Effector CD8-positive, alpha-beta T cell (primary cell): ENCODE measurements around the gene MAGEA9.
"Not testable (repeated sequence)": the region's sequence is repeated elsewhere in the genome, so short reads cannot be mapped to it uniquely, and the experiment has no call there.

Experiments
- DNase-seq: peaks from one replicate; lab custom pipeline; 2025; lab: John Stamatoyannopoulos, UW

Gene MAGEA9

GRCh38 chrX:149807747-149808458, 26.2 kb downstream of the MAGEA9 start:
- no peak for DNase-seq

- DNase-seq = no peak
Measured at GRCh38 chrX:149818652-149819051, 36.9 kb downstream of the MAGEA9 start.

GRCh38 chrX:149819371-149819770, 37.6 kb downstream of the MAGEA9 start:
- no peak for DNase-seq

GRCh38 chrX:149825424-149825823, 43.7 kb downstream of the MAGEA9 start:
- no peak for DNase-seq

- no peak for DNase-seq
Measured at GRCh38 chrX:149827254-149827653, 45.5 kb downstream of the MAGEA9 start.

GRCh38 chrX:149829751-149830191, 48.0 kb downstream of the MAGEA9 start:
- DNase-seq = peak; percentile 1

GRCh38 chrX:149830192-149830873, 48.6 kb downstream of the MAGEA9 start:
- no peak for DNase-seq

GRCh38 chrX:149831473-149831872, 49.7 kb downstream of the MAGEA9 start:
- no peak for DNase-seq

- DNase-seq = not testable (repeated sequence)
Measured at GRCh38 chrX:149836728-149837127, 55.0 kb downstream of the MAGEA9 start.

GRCh38 chrX:149837167-149837566, 55.4 kb downstream of the MAGEA9 start:
- DNase-seq = no peak
